ENCODE results near the gene PDPN.

Gene PDPN

GRCh38 chr1:13581446-13581845 is 2.2 kb upstream of the PDPN start:
- DNase-seq, result no peak

DNA sequence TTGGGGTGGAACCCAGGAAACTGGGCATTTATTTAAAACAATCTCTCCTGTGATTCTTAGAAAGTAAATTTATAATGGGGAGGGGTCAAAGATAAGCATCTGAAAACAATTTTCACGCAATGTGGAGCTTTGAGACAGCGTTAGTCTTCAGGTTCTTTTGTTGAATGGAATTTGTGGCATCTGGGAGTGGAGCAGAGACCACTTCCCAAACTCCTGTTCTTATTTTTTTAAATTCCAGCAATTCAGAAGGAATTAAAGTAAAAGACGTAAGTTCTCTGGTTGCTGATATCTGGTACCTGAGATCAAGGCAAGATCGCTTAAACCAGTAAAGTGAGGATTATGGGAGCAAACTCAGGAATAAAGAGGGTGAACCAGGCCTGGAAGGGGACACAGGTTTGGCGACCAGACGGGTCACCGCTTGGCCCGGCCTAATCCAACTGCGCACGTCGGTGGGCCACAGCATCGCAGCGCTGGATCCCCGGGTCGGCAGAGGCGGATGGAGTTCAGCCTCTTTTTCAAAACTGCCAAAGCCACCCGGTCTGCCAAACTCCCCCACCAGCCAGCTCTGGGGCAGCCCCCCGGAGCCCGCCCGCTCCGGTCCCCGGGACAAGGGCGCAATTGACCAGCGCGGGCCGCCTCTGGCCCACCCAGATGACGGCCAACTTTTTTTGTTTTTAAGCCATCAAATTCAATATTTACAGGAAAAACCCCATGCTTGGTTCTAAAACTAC is 754 bp upstream of the PDPN start:
- peak in 1 of 14 donors; percentile 2 for DNase-seq

DNA sequence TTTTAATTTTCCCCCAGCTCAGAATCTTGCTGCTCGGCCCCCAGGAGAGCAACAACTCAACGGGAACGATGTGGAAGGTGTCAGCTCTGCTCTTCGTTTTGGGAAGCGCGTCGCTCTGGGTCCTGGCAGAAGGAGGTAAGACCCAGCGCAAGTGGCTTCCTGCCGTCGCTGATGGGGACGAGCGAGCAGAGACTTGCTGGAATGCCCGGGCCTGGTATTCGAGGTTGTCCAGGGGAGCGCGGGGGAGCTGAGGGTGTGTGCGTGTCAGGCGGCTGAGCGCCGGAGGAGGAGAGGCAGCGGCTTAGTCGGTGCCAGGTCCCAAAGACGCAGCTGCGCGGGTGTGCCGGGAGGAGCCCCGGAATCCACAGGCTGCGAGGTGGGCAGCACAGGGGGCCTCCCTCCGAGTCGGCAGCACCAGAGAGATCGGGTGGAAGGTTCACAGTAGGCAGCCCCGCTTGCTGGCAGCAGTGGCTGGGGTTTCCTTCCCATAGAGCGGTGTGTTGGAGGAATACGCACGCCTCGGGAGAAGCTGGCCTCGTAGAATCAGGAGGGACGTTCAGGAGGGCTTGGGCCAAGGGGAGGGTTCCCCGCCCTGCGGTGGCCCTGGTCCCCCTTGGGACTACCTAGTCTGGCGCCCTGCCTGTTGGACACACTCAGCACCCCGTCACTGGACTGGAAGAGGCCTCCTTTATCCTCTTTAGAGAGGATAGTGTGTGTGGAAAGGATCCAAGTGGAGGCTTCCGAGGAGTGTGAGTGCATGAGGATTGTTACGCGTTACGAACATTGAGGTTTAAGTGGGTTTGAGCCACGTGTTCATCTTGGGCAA is 547 bp downstream of the PDPN start:
- DNase-seq, result peak in 10 of 14 donors; percentile 20 to 64 (median 43)

DNA sequence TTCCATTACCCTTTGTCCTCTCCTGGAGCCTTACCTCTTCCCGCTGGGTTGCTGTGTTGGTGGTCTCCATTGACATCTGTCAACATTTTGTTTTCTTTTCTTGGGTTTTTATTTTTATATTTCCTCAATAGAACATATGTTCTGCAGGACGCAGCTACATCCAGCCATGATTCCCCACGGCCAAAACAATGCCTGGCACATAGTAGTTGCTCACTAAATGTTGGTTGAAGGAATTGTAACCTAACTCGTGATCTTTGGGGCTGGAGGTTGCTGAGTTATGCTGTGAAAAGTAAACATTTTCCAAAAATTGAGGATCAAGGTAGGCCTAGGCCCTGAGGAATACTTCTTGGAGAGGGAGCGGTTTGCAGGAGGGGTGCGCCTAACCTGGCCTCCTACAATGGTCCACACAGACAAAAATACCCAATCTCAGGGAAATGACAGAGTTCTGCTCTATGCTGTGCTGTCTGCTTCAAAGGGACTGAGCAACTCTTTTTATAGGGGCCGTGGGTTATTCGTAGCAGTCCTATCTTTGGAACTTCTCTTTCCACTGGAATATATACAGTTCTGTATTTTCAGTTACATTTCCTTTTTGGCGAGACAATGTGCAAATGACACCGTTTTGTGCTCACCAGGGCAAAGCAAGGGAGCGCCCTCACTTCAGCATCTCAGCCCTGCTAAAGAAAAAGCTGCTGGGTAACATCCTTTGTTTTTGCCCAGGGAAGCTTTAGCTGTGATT is 1.4 kb downstream of the PDPN start:
- peak in 2 of 14 donors; percentile 30 to 62 for DNase-seq

DNA sequence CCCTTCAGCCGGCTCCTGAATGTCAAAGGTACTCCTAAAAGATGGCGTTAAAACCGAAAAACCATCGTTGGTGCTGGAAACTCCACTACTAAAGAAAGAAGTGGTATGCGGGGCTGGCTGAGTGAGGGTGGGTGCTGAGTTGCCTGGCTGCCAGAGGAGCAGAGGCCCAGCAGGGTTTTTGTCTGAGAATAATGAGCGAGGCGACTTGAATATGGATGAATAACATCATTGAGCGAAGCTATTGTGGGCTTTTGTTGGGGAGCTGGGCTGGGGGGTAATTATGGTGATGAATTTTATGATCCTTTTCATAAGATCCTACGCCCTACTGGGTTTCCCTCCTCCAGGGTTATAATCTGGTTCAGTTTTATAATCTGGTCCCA is 2.0 kb downstream of the PDPN start:
- DNase-seq, result peak in 5 of 14 donors; percentile 16 to 62 (median 36)

DNA sequence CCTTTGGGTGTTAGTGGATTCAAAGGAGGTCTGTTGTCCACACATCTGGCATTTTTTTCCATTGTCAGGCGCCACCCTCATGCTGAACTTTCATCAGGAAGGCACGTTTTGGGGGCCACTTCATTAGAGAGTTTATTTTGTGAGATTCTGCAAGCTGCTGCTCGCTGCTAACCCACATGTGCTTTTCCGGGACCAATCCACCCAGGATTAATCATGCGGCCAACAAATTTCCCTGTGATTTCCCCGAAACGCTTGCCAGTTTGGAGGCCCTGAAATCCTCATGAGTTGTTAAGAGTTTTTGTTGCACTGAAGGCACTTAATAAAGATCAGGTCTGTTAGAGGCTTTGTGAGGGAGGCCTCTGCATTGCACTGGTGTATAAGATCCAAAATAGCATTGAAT is 2.4 kb downstream of the PDPN start:
- DNase-seq, result peak in 6 of 14 donors; percentile 17 to 74 (median 38)

DNA sequence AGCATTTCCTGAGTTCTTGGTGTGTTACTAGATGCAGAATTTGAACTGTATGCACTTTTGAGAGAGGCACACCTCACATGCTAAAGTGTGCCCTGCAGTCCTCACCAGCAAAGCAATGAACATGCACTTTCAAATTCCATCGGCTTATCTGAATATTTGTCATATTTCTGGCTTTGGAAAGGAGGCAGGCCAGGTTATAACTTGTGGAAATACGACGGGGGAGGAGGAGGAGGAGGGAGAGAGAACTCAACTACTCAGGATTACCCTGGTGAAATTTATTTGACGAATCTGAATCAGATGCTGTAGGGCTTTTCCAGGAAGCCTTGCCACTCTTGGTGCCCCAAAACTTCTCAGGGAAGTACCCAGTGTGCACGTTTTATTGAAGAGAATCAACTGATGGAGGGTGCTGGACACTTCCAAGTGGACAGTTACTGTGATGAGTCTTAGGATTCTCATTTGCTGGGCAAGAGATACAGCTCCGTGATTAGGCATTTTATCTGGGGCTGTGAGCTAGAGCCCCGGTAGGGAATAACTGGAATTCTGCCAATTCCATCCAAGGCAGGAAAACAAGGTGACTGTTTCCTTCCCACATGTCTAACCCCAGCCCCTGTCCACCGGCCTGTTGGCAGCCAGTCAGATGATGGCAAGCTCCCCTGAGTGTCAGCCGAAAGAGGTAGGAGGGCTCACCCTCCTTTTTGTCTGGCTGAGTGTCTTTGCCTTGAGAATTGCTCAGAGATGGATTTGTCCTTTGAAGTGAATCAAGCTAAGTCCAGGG is 3.8 kb downstream of the PDPN start:
- DNase-seq, result peak in 1 of 14 donors; percentile 6

GRCh38 chr1:13588946-13589796 is 5.5 kb downstream of the PDPN start:
- no peak for DNase-seq

GRCh38 chr1:13590486-13590885 is 6.9 kb downstream of the PDPN start:
- peak in 1 of 14 donors; percentile 1 for DNase-seq

DNA sequence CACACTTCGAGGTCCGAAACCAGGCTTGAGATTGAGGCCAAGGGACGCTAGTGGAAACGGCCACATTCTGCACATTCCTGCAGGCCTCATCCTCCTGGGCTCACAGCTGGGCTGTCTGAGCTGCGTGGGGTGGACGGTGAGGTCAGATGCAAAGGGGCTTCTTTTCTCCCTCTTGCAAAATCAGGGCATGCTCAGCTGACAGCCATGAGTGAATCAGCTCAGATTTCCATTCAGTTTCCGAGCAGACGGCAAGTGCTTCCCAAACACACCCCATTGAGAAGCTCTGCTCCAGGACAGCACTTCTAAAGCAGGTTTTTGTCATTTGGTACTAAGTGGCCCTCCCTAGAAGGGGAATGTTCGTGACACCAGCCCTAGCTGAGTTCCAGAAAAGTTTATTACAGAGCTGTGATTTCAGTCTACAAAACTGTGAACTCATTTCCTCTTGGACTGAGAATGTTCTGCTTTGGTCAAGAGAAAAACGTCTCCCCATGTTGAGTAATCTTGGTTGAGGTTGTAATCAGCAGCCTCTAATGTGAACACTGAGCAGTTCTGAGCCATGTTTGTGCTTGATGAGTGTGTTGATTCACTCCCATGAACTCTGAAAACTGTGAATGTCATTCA is 10.0 kb downstream of the PDPN start:
- peak in 6 of 14 donors; percentile 3 to 78 (median 46) for DNase-seq

DNA sequence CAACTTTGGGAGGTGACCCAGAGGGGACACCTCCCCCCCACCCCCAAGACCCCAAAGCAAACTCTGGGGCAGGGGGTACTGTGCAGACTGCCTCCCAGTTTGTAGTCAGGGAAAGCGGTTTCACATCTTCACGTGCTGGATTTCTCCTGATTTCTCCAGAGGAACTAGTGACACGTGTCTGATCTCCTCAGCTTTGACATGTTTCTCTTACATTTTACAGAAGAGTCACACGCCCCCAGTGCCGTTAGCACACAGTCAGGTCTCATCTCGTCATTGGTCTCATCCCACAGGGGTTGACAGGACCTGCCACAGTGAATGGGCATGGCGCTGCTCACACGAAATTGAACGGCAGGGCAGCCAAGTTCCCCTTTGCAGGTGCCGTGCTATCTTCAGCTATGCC is 11.8 kb downstream of the PDPN start:
- DNase-seq, result no peak

DNA sequence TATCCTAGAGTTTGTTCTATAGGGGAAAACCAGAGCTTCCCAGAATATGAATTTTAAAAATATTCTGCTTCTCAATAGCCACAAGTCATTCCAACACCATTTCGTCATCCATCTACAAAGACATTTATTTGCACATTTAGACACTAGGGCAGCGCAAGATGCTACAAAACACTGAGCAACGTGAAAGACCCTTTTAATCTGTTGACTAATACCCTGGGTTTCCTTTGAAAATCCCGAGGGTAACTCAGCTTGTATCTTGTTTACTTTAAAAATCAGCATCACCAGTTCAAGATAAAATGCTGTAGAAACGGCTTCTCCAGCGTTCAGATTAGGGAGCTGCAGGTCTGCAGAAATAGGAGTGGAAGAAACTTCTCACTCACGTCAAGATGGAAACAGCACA is 13.5 kb downstream of the PDPN start:
- DNase-seq, result no peak

DNA sequence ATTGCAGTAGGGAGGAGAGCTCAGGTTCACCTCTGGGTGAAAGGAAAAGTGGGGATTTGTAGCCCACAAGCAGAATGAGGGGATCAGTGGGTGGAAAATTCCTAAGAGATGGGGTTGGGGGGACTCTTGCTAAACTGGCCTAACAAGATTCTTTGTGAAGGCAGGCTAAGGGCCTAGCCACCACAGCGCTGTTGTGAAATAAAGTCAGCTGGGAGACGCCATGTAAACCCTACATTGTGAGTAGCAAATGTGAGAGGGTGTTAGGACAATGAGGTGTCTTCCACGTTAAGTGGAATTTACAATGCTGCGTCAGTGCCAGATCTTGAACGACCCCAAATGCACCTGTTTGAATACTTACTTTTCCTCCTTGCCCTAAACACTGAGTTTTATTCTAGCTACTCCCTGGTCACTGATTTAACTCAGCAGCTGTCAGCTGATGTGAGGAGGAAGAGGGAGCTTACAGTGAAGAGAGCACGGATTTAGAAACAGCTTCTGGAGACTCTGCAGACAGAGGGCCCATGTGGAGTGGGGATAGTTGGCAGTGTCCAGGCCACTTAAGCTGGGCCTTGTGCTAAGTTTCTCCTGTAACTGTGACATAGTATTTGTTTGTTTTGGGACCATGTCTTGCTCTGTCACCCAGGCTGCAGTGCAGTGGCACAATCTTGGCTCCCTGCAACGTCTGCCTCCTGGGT is 17.3 kb downstream of the PDPN start:
- DNase-seq, result no peak

GRCh38 chr1:13604176-13604575 is 20.5 kb downstream of the PDPN start:
- DNase-seq, result no peak

DNA sequence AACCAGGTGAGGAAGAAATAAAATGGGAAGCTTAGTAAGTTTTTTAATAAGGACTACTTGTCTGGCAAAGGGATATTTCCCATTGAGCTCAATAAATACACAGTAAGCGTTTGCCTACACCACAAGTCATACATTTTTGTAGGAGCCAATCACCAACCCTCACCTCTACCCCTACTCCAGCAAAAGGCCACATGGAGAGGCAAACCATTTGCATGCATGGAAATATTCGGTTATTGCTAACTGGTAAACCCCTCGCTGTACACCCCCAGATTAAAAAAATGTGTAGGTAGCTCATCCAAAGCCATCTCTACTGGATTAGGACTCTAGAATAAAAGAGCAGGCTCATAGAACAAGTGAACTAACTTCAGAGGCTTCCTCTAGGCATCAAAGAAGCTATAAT is 21.1 kb downstream of the PDPN start:
- no peak for DNase-seq

GRCh38 chr1:13605159-13605558 is 21.5 kb downstream of the PDPN start:
- no peak for DNase-seq

DNA sequence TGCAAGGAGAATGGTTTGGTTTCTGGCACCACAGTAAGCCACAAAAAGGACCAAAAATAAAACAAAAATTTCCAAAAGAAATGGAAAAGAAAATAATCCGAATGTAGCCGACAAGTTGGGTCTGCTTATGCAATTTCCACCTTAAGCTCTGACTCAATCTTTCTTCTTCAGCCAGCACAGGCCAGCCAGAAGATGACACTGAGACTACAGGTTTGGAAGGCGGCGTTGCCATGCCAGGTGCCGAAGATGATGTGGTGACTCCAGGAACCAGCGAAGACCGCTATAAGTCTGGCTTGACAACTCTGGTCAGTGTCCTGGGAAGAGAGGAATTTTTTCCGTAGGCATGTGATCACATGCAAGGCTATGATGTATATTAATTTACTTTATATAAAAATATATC is 23.4 kb downstream of the PDPN start:
- DNase-seq, result no peak

GRCh38 chr1:13616234-13616633 is 32.6 kb downstream of the PDPN start:
- DNase-seq, result no peak

DNA sequence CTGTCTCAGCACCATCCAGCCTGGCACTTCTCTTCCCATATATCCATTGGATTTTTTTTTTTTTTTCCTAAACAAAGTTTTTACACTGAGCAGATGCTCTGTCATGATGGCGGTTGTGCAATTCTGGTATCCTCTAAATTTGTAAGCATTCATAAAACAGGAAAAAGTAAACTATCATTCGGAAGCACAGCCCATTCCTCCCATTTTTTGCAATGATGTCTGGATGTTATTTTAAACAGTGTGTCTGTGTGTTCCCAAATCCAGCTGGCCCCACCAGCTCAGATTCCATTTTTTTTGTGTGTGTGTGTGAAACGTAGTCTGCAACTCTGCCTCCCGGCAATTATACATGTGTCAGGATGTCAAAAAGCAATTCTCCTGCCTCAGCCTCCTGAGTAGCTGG is 33.5 kb downstream of the PDPN start:
- DNase-seq, result no peak

- DNase-seq, result no peak
These were observed 34.1 kb downstream of the PDPN start for GRCh38 chr1:13617773-13618172.

Measured in C1 segment of cervical spinal cord (tissue), 14 donors.